Transverse colon (tissue), 3 donors: ENCODE data around the gene MYO18B.

Source experiments
- CTCF ChIP-seq, 5 experiments: fragments of 200-600 bp in 3 of 5; fragments of 450-650 bp in 2 of 5; sonication (generic) in 3 of 5; IDR thresholded peaks; 1 replicate in 2 of 5; 2 replicates in 3 of 5; pipeline ENCODE4 v1.5.1; 2016 to 2017; ENCODE audit warnings: antibody characterized with exemption in 5 of 5, inconsistent platforms in 3 of 5, mild to moderate bottlenecking in 2 of 5, moderate library complexity in 1 of 5
- POLR2A ChIP-seq: fragments of 450-650 bp; IDR thresholded peaks from one replicate; pipeline ENCODE4 v1.6.1; 2016; ENCODE audit warnings: antibody characterized with exemption, mild to moderate bottlenecking, moderate library complexity

- TF ChIP-seq CTCF (IDR thresholded peaks at IDR 0.05) (no peak), POLR2A (no peak)
Observed at GRCh38 chr22:26079009-26079408, 337.0 kb downstream of the MYO18B start.
